Glutamatergic neuron (in vitro differentiated cells): ENCODE data around the gene FBP2. TPM values are rescaled to one million over a fixed set of nuclear protein-coding genes. Genes with fewer than 3 reads are reported as not detected.

Experiments
- DNase-seq: peaks from one replicate; pipeline ENCODE4 v3.0.0; 2022
- H3K27ac Mint-ChIP-seq: one replicate; pipeline ENCODE4 v1.8.0; 2020; ENCODE audit warnings: mild to moderate bottlenecking, mixed read lengths, inconsistent platforms; ENCODE audit not compliant: unreplicated experiment
- H3K27me3 Mint-ChIP-seq: one replicate; pipeline ENCODE4 v1.8.0; 2020; ENCODE audit warnings: mild to moderate bottlenecking, moderate library complexity, mixed read lengths, inconsistent platforms; ENCODE audit not compliant: unreplicated experiment
- H3K36me3 Mint-ChIP-seq: one replicate; pipeline ENCODE4 v1.8.0; 2020; ENCODE audit warnings: mild to moderate bottlenecking, mixed read lengths, inconsistent platforms; ENCODE audit not compliant: unreplicated experiment
- H3K4me1 Mint-ChIP-seq: one replicate; pipeline ENCODE4 v1.8.0; 2020; ENCODE audit warnings: mild to moderate bottlenecking, low read depth, mixed read lengths, inconsistent platforms; ENCODE audit not compliant: unreplicated experiment
- H3K4me3 Mint-ChIP-seq: one replicate; pipeline ENCODE4 v1.8.0; 2020; ENCODE audit warnings: mild to moderate bottlenecking, mixed read lengths, inconsistent platforms; ENCODE audit not compliant: unreplicated experiment
- H3K9me3 Mint-ChIP-seq: one replicate; pipeline ENCODE4 v1.8.0; 2020; ENCODE audit warnings: mild to moderate bottlenecking, moderate library complexity, mixed read lengths, inconsistent platforms; ENCODE audit not compliant: unreplicated experiment
- CTCF ChIP-seq: fragments of 200-600 bp; sonication (generic); IDR thresholded peaks from one replicate; pipeline ENCODE4 v1.5.0; 2021; ENCODE audit not compliant: partially characterized antibody, unreplicated experiment
- total RNA-seq: library from RNA; stranded (reverse); fragmentation: NEBNext Ultra II Directional; extraction: Animal tissue kit (Norgen Biotek cat#: 25700); gene quantifications from one replicate; pipeline ENCODE4 v1.2.1, GENCODE V29; 2021; ENCODE audit not compliant: unreplicated experiment

Gene FBP2
- total RNA-seq, 1 donor from 2014 or later = not detected

GRCh38 chr9:94611638-94612068 is 18.0 kb upstream of the FBP2 start:
- Mint-ChIP-seq H3K36me3 (no peaks in the 10 kb centered on the region), H3K9me3 (no peaks in the 10 kb centered on the region), H3K4me1 (peaks cover 17% of the 10 kb centered on the region), H3K4me3 (no peak overlapping the region), H3K27ac (no peak overlapping the region), H3K27me3 (peaks cover 2% of the 10 kb centered on the region)
- no peak for TF ChIP-seq CTCF
- DNase-seq = no peak

GRCh38 chr9:94610181-94610606 is 16.6 kb upstream of the FBP2 start:
- Mint-ChIP-seq H3K4me3 (peak overlapping the region; percentile 21), H3K27me3 (peaks cover 4% of the 10 kb centered on the region)

GRCh38 chr9:94607423-94607691 is 13.7 kb upstream of the FBP2 start:
- TF ChIP-seq CTCF = no peak
- Mint-ChIP-seq H3K4me1 (peaks cover 17% of the 10 kb centered on the region), H3K27me3 (peaks cover 4% of the 10 kb centered on the region), H3K9me3 (no peaks in the 10 kb centered on the region), H3K4me3 (no peak overlapping the region), H3K36me3 (no peaks in the 10 kb centered on the region), H3K27ac (no peak overlapping the region)
- DNase-seq = no peak

More at GRCh38 chr9:94610181-94610606, 16.6 kb upstream of the FBP2 start:
- Mint-ChIP-seq H3K36me3 (no peaks in the 10 kb centered on the region), H3K27ac (peak overlapping the region; percentile 6), H3K9me3 (no peaks in the 10 kb centered on the region), H3K4me1 (peaks cover 17% of the 10 kb centered on the region)
- no peak for DNase-seq
- no peak for TF ChIP-seq CTCF

- no peak overlapping the region for H3K27ac Mint-ChIP-seq
- no peaks in the 10 kb centered on the region for H3K36me3 Mint-ChIP-seq
- H3K9me3 Mint-ChIP-seq = no peaks in the 10 kb centered on the region
- H3K27me3 Mint-ChIP-seq = peaks cover 4% of the 10 kb centered on the region
- peaks cover 17% of the 10 kb centered on the region for H3K4me1 Mint-ChIP-seq
- H3K4me3 Mint-ChIP-seq = no peak overlapping the region
- no peak for DNase-seq
- TF ChIP-seq CTCF = no peak
Measured at GRCh38 chr9:94606646-94607422, 13.2 kb upstream of the FBP2 start.
